ENCODE data around the gene DLG2. TPM values are rescaled to one million over a fixed set of nuclear protein-coding genes. Genes with fewer than 3 reads are reported as not detected.
"Not testable (repeated sequence)": the region's sequence is repeated elsewhere in the genome, so short reads cannot be mapped to it uniquely, and the experiment has no call there.

The DLG2 gene
- polyA plus RNA-seq, 1 experiment: 0.68 TPM

- no peaks in the 10 kb centered on the region for H3K27me3 ChIP-seq (ENCODE audit: control insufficient read depth, insufficient read depth, low read length)
These were observed 2202.6 kb downstream of the DLG2 start for GRCh38 chr11:83424376-83425136.

GRCh38 chr11:83422641-83423040 lies 2204.5 kb downstream of the DLG2 start:
- H3K27ac ChIP-seq (ENCODE audit: low read depth, low read length); H3K4me3 ChIP-seq (ENCODE audit: low read depth, low read length); DNase-seq (ENCODE audit: low read depth, low spot score); POLR2A ChIA-PET; H3K9me3 ChIP-seq (ENCODE audit: control insufficient read depth, insufficient read depth, low read length); H3K27me3 ChIP-seq (ENCODE audit: control insufficient read depth, insufficient read depth, low read length); CTCF ChIA-PET: not testable (repeated sequence)

More at GRCh38 chr11:83424376-83425136, 2202.6 kb downstream of the DLG2 start:
- DNase-seq (ENCODE audit: low read depth, low spot score): no peak
- TF ChIP-seq CTCF (IDR thresholded peaks at IDR 0.05; ENCODE audit: low read depth, low read length): no peak
- Histone ChIP-seq H3K4me3 (ENCODE audit: low read depth, low read length) (no peak overlapping the region), H3K27ac (ENCODE audit: low read depth, low read length) (no peak overlapping the region), H3K9me3 (ENCODE audit: control insufficient read depth, insufficient read depth, low read length) (no peaks in the 10 kb centered on the region)
- ChIA-PET CTCF (no interaction called here), POLR2A (no interaction called here)

- no peaks in the 10 kb centered on the region for H3K27me3 ChIP-seq (ENCODE audit: control insufficient read depth, insufficient read depth, low read length)
- DNase-seq (ENCODE audit: low read depth, low spot score): no peak
- no peak for TF ChIP-seq CTCF (IDR thresholded peaks at IDR 0.05; ENCODE audit: low read depth, low read length)
- no peak overlapping the region for H3K27ac ChIP-seq (ENCODE audit: low read depth, low read length)
- no peak overlapping the region for H3K4me3 ChIP-seq (ENCODE audit: low read depth, low read length)
- H3K9me3 ChIP-seq (ENCODE audit: control insufficient read depth, insufficient read depth, low read length): no peaks in the 10 kb centered on the region
- CTCF ChIA-PET: interaction anchor here (0.6 kb wide), 1 partner anchor 76 kb away, joined by 3 read pairs; no protein-coding TSS in a partner anchor
- POLR2A ChIA-PET: no interaction called here
These were observed 2216.3 kb downstream of the DLG2 start for GRCh38 chr11:83410605-83411565.

GRCh38 chr11:83409891-83410290 lies 2217.3 kb downstream of the DLG2 start:
- no peaks in the 10 kb centered on the region for H3K9me3 ChIP-seq (ENCODE audit: control insufficient read depth, insufficient read depth, low read length)
- no peak for TF ChIP-seq CTCF (IDR thresholded peaks at IDR 0.05; ENCODE audit: low read depth, low read length)
- POLR2A ChIA-PET: no interaction called here
- no peak for DNase-seq (ENCODE audit: low read depth, low spot score)
- H3K27ac ChIP-seq (ENCODE audit: low read depth, low read length): no peak overlapping the region
- H3K4me3 ChIP-seq (ENCODE audit: low read depth, low read length): no peak overlapping the region
- CTCF ChIA-PET: no interaction called here
- no peaks in the 10 kb centered on the region for H3K27me3 ChIP-seq (ENCODE audit: control insufficient read depth, insufficient read depth, low read length)

GRCh38 chr11:83409476-83409875 lies 2217.7 kb downstream of the DLG2 start:
- POLR2A ChIA-PET: no interaction called here
- no peaks in the 10 kb centered on the region for H3K9me3 ChIP-seq (ENCODE audit: control insufficient read depth, insufficient read depth, low read length)
- TF ChIP-seq CTCF (IDR thresholded peaks at IDR 0.05; ENCODE audit: low read depth, low read length): no peak
- DNase-seq (ENCODE audit: low read depth, low spot score): no peak
- CTCF ChIA-PET: no interaction called here
- H3K27me3 ChIP-seq (ENCODE audit: control insufficient read depth, insufficient read depth, low read length): no peaks in the 10 kb centered on the region
- no peak overlapping the region for H3K4me3 ChIP-seq (ENCODE audit: low read depth, low read length)
- H3K27ac ChIP-seq (ENCODE audit: low read depth, low read length): no peak overlapping the region
